DMS 273 treated with DMSO at 0.1 percent for 48 hours (cell line): Measurements from ENCODE around the gene PSMB8.
A peak's percentile ranks its signal among the peaks of the same experiment; 100 is the strongest.

Experiments
- DNase-seq: peaks from one replicate; lab custom pipeline; 2025; lab: John Stamatoyannopoulos, UW

PSMB8 gene

GRCh38 chr6:32855467-32856174, 11.8 kb upstream of the PSMB8 start:
- DNase-seq = no peak

- no peak for DNase-seq
These were observed 10.7 kb upstream of the PSMB8 start for GRCh38 chr6:32854376-32855178.

GRCh38 chr6:32853541-32854375, 9.9 kb upstream of the PSMB8 start, which contains the start of the genes PSMB9 and TAP1:
Gene PSMB9 (plus strand): TSS chr6:32854192. CDS start chr6:32854230, 38 bp downstream.
Gene TAP1 (minus strand): TSS chr6:32853704. CDS start chr6:32853636, 68 bp downstream.
- peak; percentile 89 for DNase-seq

GRCh38 chr6:32852844-32853540, 9.1 kb upstream of the PSMB8 start:
- no peak for DNase-seq

- DNase-seq = no peak
These were observed 8.4 kb upstream of the PSMB8 start for GRCh38 chr6:32852018-32852843.

- no peak for DNase-seq
These were observed 7.2 kb upstream of the PSMB8 start for GRCh38 chr6:32851025-32851424.

- DNase-seq = no peak
These were observed 5.3 kb upstream of the PSMB8 start for GRCh38 chr6:32849126-32849525.

GRCh38 chr6:32847795-32848194, 3.9 kb upstream of the PSMB8 start:
- DNase-seq = no peak

- DNase-seq = no peak
These were observed 3.2 kb upstream of the PSMB8 start for GRCh38 chr6:32847004-32847403.

- DNase-seq = no peak
These were observed 1.6 kb upstream of the PSMB8 start for GRCh38 chr6:32845384-32845884.

GRCh38 chr6:32844839-32845383, 1.1 kb upstream of the PSMB8 start:
- no peak for DNase-seq

- no peak for DNase-seq
These were observed 392 bp downstream of the PSMB8 start for GRCh38 chr6:32843331-32843978.

- DNase-seq = no peak
These were observed 1.2 kb downstream of the PSMB8 start for GRCh38 chr6:32842690-32843089.

GRCh38 chr6:32842021-32842650, 1.7 kb downstream of the PSMB8 start:
- no peak for DNase-seq

- DNase-seq = no peak
These were observed 3.1 kb downstream of the PSMB8 start for GRCh38 chr6:32840604-32841246.

- DNase-seq = no peak
These were observed 4.5 kb downstream of the PSMB8 start for GRCh38 chr6:32839356-32839755.

- DNase-seq = peak; percentile 74
These were observed 5.5 kb downstream of the PSMB8 start, which contains the start of gene TAP2 for GRCh38 chr6:32838114-32838958. Gene TAP2 (minus strand): TSS chr6:32838739. CDS start chr6:32838233, 506 bp downstream.

GRCh38 chr6:32837651-32838113, 6.2 kb downstream of the PSMB8 start:
- no peak for DNase-seq
